Neural cell (in vitro differentiated cells): ENCODE results near the gene KASH5. TPM values are rescaled to one million over a fixed set of nuclear protein-coding genes. Genes with fewer than 3 reads are reported as not detected.

Experiments
- H2AFZ ChIP-seq: fragments of 200-600, 300-800 bp; sonication (generic), shearing (Covaris generic); 2 replicates; pipeline ENCODE4 v1.6.0; 2014; ENCODE audit warnings: low read depth, mild to moderate bottlenecking, antibody characterized with exemption, low read length, moderate library complexity
- H3F3A ChIP-seq: fragments of 200-600 bp; shearing (Covaris generic); 2 replicates; pipeline ENCODE4 v1.6.1; 2016; ENCODE audit warnings: mild to moderate bottlenecking, moderate library complexity, mixed read lengths, antibody characterized with exemption, low read length; ENCODE audit not compliant: insufficient read depth, poor library complexity, severe bottlenecking
- H3K27ac ChIP-seq: fragments of 200-600, 300-800 bp; sonication (generic), shearing (Covaris generic); 2 replicates; pipeline ENCODE4 v1.5.1; 2014; ENCODE audit warnings: mild to moderate bottlenecking, low read length, moderate library complexity
- H3K27me3 ChIP-seq: fragments of 300-800, 200-600 bp; sonication (generic), shearing (Covaris generic); 2 replicates; pipeline ENCODE4 v1.6.0; 2014; ENCODE audit warnings: mild to moderate bottlenecking, low read depth, low read length, moderate library complexity; ENCODE audit not compliant: insufficient read depth
- H3K36me3 ChIP-seq: fragments of 300-800, 200-600 bp; sonication (generic), shearing (Covaris generic); 2 replicates; pipeline ENCODE4 v1.5.1; 2014; ENCODE audit warnings: mild to moderate bottlenecking, antibody characterized with exemption, low read length, moderate library complexity; ENCODE audit not compliant: insufficient read depth
- H3K4me2 ChIP-seq: fragments of 300-800, 200-600 bp; sonication (generic), shearing (Covaris generic); 2 replicates; pipeline ENCODE4 v1.6.0; 2014; ENCODE audit warnings: mild to moderate bottlenecking, low read length
- H3K4me3 ChIP-seq: fragments of 300-800, 200-600 bp; sonication (generic), shearing (Covaris generic); 2 replicates; pipeline ENCODE4 v1.5.1; 2014; ENCODE audit warnings: mild to moderate bottlenecking, low read length, moderate library complexity
- H3K79me2 ChIP-seq: fragments of 200-600 bp; shearing (Covaris generic); replicated peaks from 2 replicates; pipeline ENCODE4 v1.6.0; 2014; ENCODE audit warnings: mild to moderate bottlenecking, low read length, moderate library complexity; ENCODE audit not compliant: insufficient read depth
- H3K9ac ChIP-seq: fragments of 300-800, 200-600 bp; sonication (generic), shearing (Covaris generic); 2 replicates; pipeline ENCODE4 v1.6.1; 2016; ENCODE audit warnings: mild to moderate bottlenecking, low read length, mixed read lengths
- H3K9me2 ChIP-seq: fragments of 200-600 bp; shearing (Covaris generic); 2 replicates; pipeline ENCODE4 v1.6.1; 2016; ENCODE audit warnings: mild to moderate bottlenecking, low read length, mixed read lengths; ENCODE audit not compliant: insufficient read depth
- H3K9me3 ChIP-seq: fragments of 200-600, 300-800 bp; sonication (generic), shearing (Covaris generic); 2 replicates; pipeline ENCODE4 v1.6.1; 2016; ENCODE audit warnings: mild to moderate bottlenecking, mixed run types, low read length, moderate library complexity, mixed read lengths
- H4K20me1 ChIP-seq: fragments of 200-600 bp; shearing (Covaris generic); 2 replicates; pipeline ENCODE4 v1.6.1; 2016; ENCODE audit warnings: mild to moderate bottlenecking, mixed run types; ENCODE audit not compliant: insufficient read depth
- CTCF ChIP-seq: fragments of 450-650 bp; IDR thresholded peaks from 2 replicates; pipeline ENCODE4 v1.5.1; 2014; ENCODE audit warnings: antibody characterized with exemption, mild to moderate bottlenecking, moderate library complexity; ENCODE audit not compliant: poor library complexity, severe bottlenecking
- EP300 ChIP-seq: fragments of 450-650 bp; conservative IDR thresholded peaks from 2 replicates; pipeline ENCODE4 v1.6.1; 2014; ENCODE audit warnings: antibody characterized with exemption, mild to moderate bottlenecking, moderate library complexity; ENCODE audit not compliant: poor library complexity, severe bottlenecking
- EZH2 ChIP-seq: fragments of 200-600, 300-800 bp; shearing (Covaris generic), sonication (generic); IDR thresholded peaks from 2 replicates; pipeline ENCODE4 v1.6.1; 2014; ENCODE audit warnings: antibody characterized with exemption, low read length, borderline replicate concordance, mild to moderate bottlenecking; ENCODE audit not compliant: insufficient read depth, poor library complexity, severe bottlenecking
- MXI1 ChIP-seq: fragments of 450-650 bp; conservative IDR thresholded peaks from 2 replicates; pipeline ENCODE4 v1.6.1; 2014; ENCODE audit warnings: antibody characterized with exemption, mild to moderate bottlenecking; ENCODE audit not compliant: poor library complexity, severe bottlenecking
- POLR2AphosphoS5 ChIP-seq: IDR thresholded peaks from 2 replicates; pipeline ENCODE4 v1.6.1; 2012
- RAD21 ChIP-seq: fragments of 450-650 bp; conservative IDR thresholded peaks from 2 replicates; pipeline ENCODE4 v1.6.1; 2014; ENCODE audit warnings: antibody characterized with exemption, mild to moderate bottlenecking, moderate library complexity
- REST ChIP-seq: IDR thresholded peaks from 2 replicates; pipeline ENCODE4 v1.6.1; 2012; ENCODE audit warnings: borderline replicate concordance
- SMC3 ChIP-seq: fragments of 450-650 bp; conservative IDR thresholded peaks from 2 replicates; pipeline ENCODE4 v1.6.1; 2014; ENCODE audit warnings: antibody characterized with exemption, mild to moderate bottlenecking, moderate library complexity; ENCODE audit not compliant: poor library complexity
- TAF1 ChIP-seq: IDR thresholded peaks from 2 replicates; pipeline ENCODE4 v1.6.1; 2012; ENCODE audit warnings: low read depth
- polyA plus RNA-seq: library from polyadenylated mRNA; depleted of rRNA; stranded (reverse); fragments of >200 nt; gene quantifications from 2 replicates; pipeline ENCODE4 v1.2.3, GENCODE V29; 2014

Gene KASH5
- polyA plus RNA-seq, 1 donor from 2014 or later: 0.11 TPM

GRCh38 chr19:49343123-49343522 lies 44.9 kb upstream of the KASH5 start:
- no peak overlapping the region for H3K27ac ChIP-seq
- no peak overlapping the region for H3K4me2 ChIP-seq
- H3K9me2 ChIP-seq: no peaks in the 10 kb centered on the region
- H2AFZ ChIP-seq: no peak overlapping the region
- no peaks in the 10 kb centered on the region for H3F3A ChIP-seq
- no peaks in the 10 kb centered on the region for H3K36me3 ChIP-seq
- H3K79me2 ChIP-seq: no peaks in the 10 kb centered on the region
- no peaks in the 10 kb centered on the region for H3K9me3 ChIP-seq
- TF ChIP-seq POLR2AphosphoS5 (no peak), MXI1 (no peak), REST (no peak), TAF1 (no peak), CTCF (no peak), EZH2 (no peak), RAD21 (no peak), SMC3 (no peak), EP300 (no peak)
- no peaks in the 10 kb centered on the region for H3K27me3 ChIP-seq
- no peak overlapping the region for H3K9ac ChIP-seq
- no peaks in the 10 kb centered on the region for H4K20me1 ChIP-seq
- no peak overlapping the region for H3K4me3 ChIP-seq

- no peaks in the 10 kb centered on the region for H3K79me2 ChIP-seq
- H3K36me3 ChIP-seq: no peaks in the 10 kb centered on the region
- TF ChIP-seq REST (no peak), RAD21 (no peak), EZH2 (no peak), SMC3 (no peak), POLR2AphosphoS5 (no peak), TAF1 (no peak), MXI1 (no peak)
- H3K9me2 ChIP-seq: no peaks in the 10 kb centered on the region
- no peak overlapping the region for H3K27ac ChIP-seq
- no peak overlapping the region for H2AFZ ChIP-seq
- H3F3A ChIP-seq: no peaks in the 10 kb centered on the region
- H3K4me2 ChIP-seq: no peak overlapping the region
- H3K27me3 ChIP-seq: no peaks in the 10 kb centered on the region
- no peaks in the 10 kb centered on the region for H4K20me1 ChIP-seq
- no peak overlapping the region for H3K9ac ChIP-seq
- H3K9me3 ChIP-seq: no peaks in the 10 kb centered on the region
- H3K4me3 ChIP-seq: no peak overlapping the region
Observed at GRCh38 chr19:49344505-49345423, 43.3 kb upstream of the KASH5 start.
